H9 (cell line): ENCODE data around the gene TRIP11. TPM values are rescaled to one million over a fixed set of nuclear protein-coding genes. Genes with fewer than 3 reads are reported as not detected.

Experiments used
- DNase-seq: peaks from one replicate; pipeline ENCODE4 v3.0.0-alpha.2; 2017
- H2AFZ ChIP-seq: one replicate; pipeline ENCODE4 v1.6.1; 2013; ENCODE audit warnings: mild to moderate bottlenecking, low read length, control low read depth, moderate library complexity
- H2AK5ac ChIP-seq: 2 replicates; pipeline ENCODE4 v1.6.1; 2013; ENCODE audit warnings: low read length, control low read depth, mixed read lengths; ENCODE audit not compliant: insufficient read length
- H2BK120ac ChIP-seq: one replicate; pipeline ENCODE4 v1.6.1; 2013; ENCODE audit warnings: low read depth, mild to moderate bottlenecking, low read length, control low read depth, inconsistent platforms; ENCODE audit not compliant: poor library complexity, severe bottlenecking
- H2BK12ac ChIP-seq: 2 replicates; pipeline ENCODE4 v1.6.1; 2013; ENCODE audit warnings: low read length, control low read depth, mixed read lengths, low read depth; ENCODE audit not compliant: insufficient read length
- H2BK15ac ChIP-seq: 2 replicates; pipeline ENCODE4 v1.6.1; 2013; ENCODE audit warnings: low read depth, low read length, control low read depth
- H2BK20ac ChIP-seq: one replicate; pipeline ENCODE4 v1.6.1; 2013; ENCODE audit warnings: low read depth, mild to moderate bottlenecking, low read length, control low read depth, inconsistent platforms; ENCODE audit not compliant: poor library complexity, severe bottlenecking
- H2BK5ac ChIP-seq: 2 replicates; pipeline ENCODE4 v1.6.1; 2013; ENCODE audit warnings: low read length, control low read depth, mixed read lengths; ENCODE audit not compliant: insufficient read length
- H3K14ac ChIP-seq: 2 replicates; pipeline ENCODE4 v1.6.1; 2013; ENCODE audit warnings: low read length, control low read depth; ENCODE audit not compliant: insufficient read depth
- H3K18ac ChIP-seq: 2 replicates; pipeline ENCODE4 v1.6.1; 2013; ENCODE audit warnings: low read depth, mild to moderate bottlenecking, mixed read lengths, low read length, control low read depth; ENCODE audit not compliant: insufficient read length
- H3K23ac ChIP-seq: 2 replicates; pipeline ENCODE4 v1.6.1; 2013; ENCODE audit warnings: low read length, control low read depth, mixed read lengths, low read depth; ENCODE audit not compliant: insufficient read length
- H3K23me2 ChIP-seq: 2 replicates; pipeline ENCODE4 v1.6.1; 2013; ENCODE audit warnings: low read depth, mild to moderate bottlenecking, mixed read lengths, low read length, control low read depth; ENCODE audit not compliant: insufficient read length, poor library complexity, severe bottlenecking
- H3K27ac ChIP-seq: 2 replicates; pipeline ENCODE4 v1.5.1; 2013; ENCODE audit warnings: low read length, control low read depth, mixed read lengths, low read depth; ENCODE audit not compliant: insufficient read length
- H3K27me3 ChIP-seq: 2 replicates; pipeline ENCODE4 v1.6.1; 2013; ENCODE audit warnings: low read length, control low read depth, inconsistent platforms; ENCODE audit not compliant: insufficient read depth
- H3K4ac ChIP-seq: 2 replicates; pipeline ENCODE4 v1.6.1; 2013; ENCODE audit warnings: low read depth, mild to moderate bottlenecking, control low read depth, inconsistent platforms, low read length, moderate library complexity
- H3K4me1 ChIP-seq: 2 replicates; pipeline ENCODE4 v1.6.1; 2013; ENCODE audit warnings: low read length, control low read depth, inconsistent platforms; ENCODE audit not compliant: insufficient read depth
- H3K4me2 ChIP-seq: 2 replicates; pipeline ENCODE4 v1.6.1; 2013; ENCODE audit warnings: low read length, control low read depth, mixed read lengths; ENCODE audit not compliant: insufficient read length, insufficient read depth
- H3K56ac ChIP-seq: 2 replicates; pipeline ENCODE4 v1.6.1; 2013; ENCODE audit warnings: low read depth, mild to moderate bottlenecking, mixed read lengths, low read length, control low read depth; ENCODE audit not compliant: insufficient read length
- H3K79me1 ChIP-seq: 2 replicates; pipeline ENCODE4 v1.6.1; 2013; ENCODE audit warnings: low read depth, mild to moderate bottlenecking, moderate library complexity, low read length, control low read depth, inconsistent platforms; ENCODE audit not compliant: insufficient read depth, poor library complexity, severe bottlenecking
- H3K79me2 ChIP-seq: 2 replicates; pipeline ENCODE4 v1.6.1; 2013; ENCODE audit warnings: low read length, control low read depth, inconsistent platforms; ENCODE audit not compliant: insufficient read depth
- H3K9ac ChIP-seq: 2 replicates; pipeline ENCODE4 v1.6.1; 2013; ENCODE audit warnings: low read length, control low read depth, mixed read lengths; ENCODE audit not compliant: insufficient read length; ENCODE audit errors: extremely low read depth
- H3K9me3 ChIP-seq: one replicate; pipeline ENCODE4 v1.6.1; 2013; ENCODE audit warnings: low read depth, low read length, inconsistent platforms; ENCODE audit not compliant: control insufficient read depth
- H3T11ph ChIP-seq: one replicate; pipeline ENCODE4 v1.6.1; 2013; ENCODE audit warnings: mild to moderate bottlenecking, low read length, control low read depth, inconsistent platforms
- H4K20me1 ChIP-seq: one replicate; pipeline ENCODE4 v1.6.1; 2013; ENCODE audit not compliant: control insufficient read depth, insufficient read length, insufficient read depth
- H4K5ac ChIP-seq: 2 replicates; pipeline ENCODE4 v1.6.1; 2013; ENCODE audit warnings: low read depth, mild to moderate bottlenecking, mixed read lengths, low read length, control low read depth; ENCODE audit not compliant: insufficient read length
- H4K8ac ChIP-seq: replicated peaks from 2 replicates; pipeline ENCODE4 v1.6.1; 2013; ENCODE audit warnings: low read length, control low read depth, mixed read lengths, low read depth; ENCODE audit not compliant: insufficient read length
- H4K91ac ChIP-seq: 2 replicates; pipeline ENCODE4 v1.6.1; 2013; ENCODE audit warnings: low read depth, mild to moderate bottlenecking, moderate library complexity, mixed read lengths, low read length, control low read depth; ENCODE audit not compliant: insufficient read length
- H3K27ac Mint-ChIP-seq, 3 experiments: 2 replicates in 2 of 3; 3 replicates in 1 of 3; pipeline ENCODE4 v1.8.0; 2020 to 2021; ENCODE audit warnings: mixed read lengths in 3 of 3, mild to moderate bottlenecking in 1 of 3, moderate library complexity in 1 of 3
- H3K27me3 Mint-ChIP-seq: 2 replicates; pipeline ENCODE4 v1.8.0; 2021; ENCODE audit warnings: low read depth, mild to moderate bottlenecking, moderate library complexity, mixed read lengths
- H3K36me3 Mint-ChIP-seq, 3 experiments: 2 replicates in 2 of 3; 3 replicates in 1 of 3; pipeline ENCODE4 v1.8.0; 2020 to 2021; ENCODE audit warnings: low read depth in 3 of 3, mixed read lengths in 3 of 3; ENCODE audit not compliant: insufficient read depth in 1 of 3
- H3K4me1 Mint-ChIP-seq, 2 experiments: 2 replicates each; pipeline ENCODE4 v1.8.0; 2020; ENCODE audit warnings: mixed read lengths in 2 of 2
- H3K4me3 Mint-ChIP-seq, 2 experiments: 2 replicates in 1 of 2; 3 replicates in 1 of 2; pipeline ENCODE4 v1.8.0; 2020 to 2021; ENCODE audit warnings: mild to moderate bottlenecking in 2 of 2, mixed read lengths in 2 of 2, moderate library complexity in 1 of 2
- H3K9me3 Mint-ChIP-seq, 2 experiments: 2 replicates in 1 of 2; 3 replicates in 1 of 2; pipeline ENCODE4 v1.8.0; 2020; ENCODE audit warnings: mild to moderate bottlenecking in 2 of 2, mixed read lengths in 2 of 2, moderate library complexity in 1 of 2
- WGBS: extraction: QIAGEN DNeasy Blood & Tissue Kit; methylation state at CpG from one replicate; pipeline ENCODE4 v1.1.7; 2013; ENCODE audit warnings: missing lambda C conversion rate, low lambda C conversion rate, mixed read lengths; ENCODE audit not compliant: insufficient read length; ENCODE audit errors: extremely low coverage; 5-methylcytosine and 5-hydroxymethylcytosine counted together
- total RNA-seq: library from RNA; stranded (reverse); gene quantifications from 2 replicates; pipeline ENCODE4 v1.2.1, GENCODE V29; 2021
- TF ChIP-seq, protein P1 (sequence below): fragments of 200-600 bp; sonication (generic); conservative IDR thresholded peaks from 3 replicates; pipeline ENCODE4 v1.8.0; 2021; ENCODE audit warnings: antibody characterized with exemption, mild to moderate bottlenecking

Gene TRIP11
- total RNA-seq, 1 experiment from 2014 or later, result 33.5 TPM

DNA sequence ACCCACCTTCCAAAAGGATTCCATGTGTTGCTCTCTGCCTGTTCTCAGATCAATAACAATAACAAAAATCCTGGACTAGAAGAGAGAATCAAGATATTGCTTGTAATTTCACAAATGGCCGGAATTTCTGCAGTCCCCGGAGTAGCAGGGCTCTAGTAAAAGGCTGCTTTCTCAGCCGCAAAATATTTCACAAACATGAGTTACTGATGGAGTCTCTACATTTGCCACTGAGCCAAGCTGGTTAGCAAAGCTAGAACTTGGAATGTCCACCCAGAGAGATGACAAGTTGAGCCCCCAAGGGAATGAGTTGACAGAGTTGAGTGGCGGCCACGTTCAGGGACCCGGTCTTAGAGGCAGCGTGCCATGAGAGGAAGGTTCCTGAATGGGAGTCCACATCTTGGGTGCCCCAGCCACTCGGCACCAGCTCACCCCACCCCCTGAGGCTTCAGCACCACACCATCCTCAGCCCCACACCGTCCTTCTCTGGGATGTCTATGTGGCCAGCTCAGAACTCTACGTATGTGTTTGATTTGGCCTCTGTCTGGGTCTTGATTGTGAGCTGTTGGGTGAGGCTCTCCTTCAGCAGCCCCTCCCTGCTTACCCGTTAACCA is 108.3 kb downstream of the TRIP11 start:
- Histone ChIP-seq H4K91ac (no peak overlapping the region), H3K27me3 (no peaks in the 10 kb centered on the region), H2AK5ac (no peak overlapping the region), H4K5ac (no peak overlapping the region), H3K4me2 (no peak overlapping the region), H2BK15ac (no peak overlapping the region; the same call in 1 of the 2 replicates), H2AFZ (no peak overlapping the region), H2BK120ac (no peak overlapping the region), H3K27ac (no peak overlapping the region), H3K79me1 (no peaks in the 10 kb centered on the region), H3K23ac (no peak overlapping the region), H3K9me3 (no peaks in the 10 kb centered on the region), H2BK20ac (no peak overlapping the region), H3T11ph (no peak overlapping the region), H3K79me2 (no peaks in the 10 kb centered on the region), H2BK12ac (no peak overlapping the region), H3K14ac (no peak overlapping the region), H3K18ac (no peak overlapping the region), H4K8ac (no peak overlapping the region), H3K4ac (no peak overlapping the region), H4K20me1 (no peaks in the 10 kb centered on the region), H3K56ac (no peak overlapping the region), H2BK5ac (no peak overlapping the region), H3K4me1 (0 out of 2 replicates have a peak, but pooled peaks cover 3% of the 10 kb centered on the region), H3K23me2 (no peaks in the 10 kb centered on the region), H3K9ac (no peak overlapping the region)
- H3K27ac Mint-ChIP-seq, result no peak overlapping the region; a peak in 2 of 7 replicates
- no peaks in the 10 kb centered on the region for H3K9me3 Mint-ChIP-seq
- H3K36me3 Mint-ChIP-seq, result no peaks in the 10 kb centered on the region
- WGBS, result no CpG with 5 or more reads among the region's 11 CpGs
- DNase-seq, result no peak
- H3K4me1 Mint-ChIP-seq, result peaks cover 7 to 8% of the 10 kb centered on the region in 2 experiments; a peak in 3 of 4 replicates
- TF ChIP-seq, protein P1, sequence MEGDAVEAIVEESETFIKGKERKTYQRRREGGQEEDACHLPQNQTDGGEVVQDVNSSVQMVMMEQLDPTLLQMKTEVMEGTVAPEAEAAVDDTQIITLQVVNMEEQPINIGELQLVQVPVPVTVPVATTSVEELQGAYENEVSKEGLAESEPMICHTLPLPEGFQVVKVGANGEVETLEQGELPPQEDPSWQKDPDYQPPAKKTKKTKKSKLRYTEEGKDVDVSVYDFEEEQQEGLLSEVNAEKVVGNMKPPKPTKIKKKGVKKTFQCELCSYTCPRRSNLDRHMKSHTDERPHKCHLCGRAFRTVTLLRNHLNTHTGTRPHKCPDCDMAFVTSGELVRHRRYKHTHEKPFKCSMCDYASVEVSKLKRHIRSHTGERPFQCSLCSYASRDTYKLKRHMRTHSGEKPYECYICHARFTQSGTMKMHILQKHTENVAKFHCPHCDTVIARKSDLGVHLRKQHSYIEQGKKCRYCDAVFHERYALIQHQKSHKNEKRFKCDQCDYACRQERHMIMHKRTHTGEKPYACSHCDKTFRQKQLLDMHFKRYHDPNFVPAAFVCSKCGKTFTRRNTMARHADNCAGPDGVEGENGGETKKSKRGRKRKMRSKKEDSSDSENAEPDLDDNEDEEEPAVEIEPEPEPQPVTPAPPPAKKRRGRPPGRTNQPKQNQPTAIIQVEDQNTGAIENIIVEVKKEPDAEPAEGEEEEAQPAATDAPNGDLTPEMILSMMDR, result no peak
- no peak overlapping the region for H3K4me3 Mint-ChIP-seq
- no peaks in the 10 kb centered on the region for H3K27me3 Mint-ChIP-seq
